HG02943 (cell line): ENCODE results near the gene DNAH7.
"Not testable (repeated sequence)": the region's sequence is repeated elsewhere in the genome, so short reads cannot be mapped to it uniquely, and the experiment has no call there.

Experiments used
- ATAC-seq: cut with Tn5 transposase; IDR thresholded peaks from one replicate; pipeline ENCODE4 v1.9.1; 2021; ENCODE audit warnings: mild to moderate bottlenecking, low read depth, moderate library complexity; ENCODE audit not compliant: unreplicated experiment

Gene DNAH7

GRCh38 chr2:195985741-195986140, 82.9 kb downstream of the DNAH7 start:
- no peak for ATAC-seq

- no peak for ATAC-seq
Observed at GRCh38 chr2:195984923-195985726, 83.5 kb downstream of the DNAH7 start.

- ATAC-seq = no peak
Observed at GRCh38 chr2:195967336-195967735, 101.3 kb downstream of the DNAH7 start.

- peak; percentile 95 for ATAC-seq
Observed at GRCh38 chr2:195961873-195962272, 106.8 kb downstream of the DNAH7 start.

GRCh38 chr2:195959341-195959740, 109.3 kb downstream of the DNAH7 start:
- ATAC-seq = no peak

GRCh38 chr2:195956725-195957124, 111.9 kb downstream of the DNAH7 start:
- ATAC-seq = no peak

GRCh38 chr2:195945056-195945455, 123.6 kb downstream of the DNAH7 start:
- ATAC-seq = no peak

GRCh38 chr2:195937176-195937575, 131.5 kb downstream of the DNAH7 start:
- ATAC-seq = no peak

- no peak for ATAC-seq
Observed at GRCh38 chr2:195934484-195934883, 134.2 kb downstream of the DNAH7 start.

GRCh38 chr2:195929531-195929930, 139.1 kb downstream of the DNAH7 start:
- ATAC-seq = no peak

GRCh38 chr2:195925120-195925519, 143.5 kb downstream of the DNAH7 start:
- ATAC-seq = no peak

GRCh38 chr2:195923889-195924288, 144.7 kb downstream of the DNAH7 start:
- ATAC-seq = no peak

- not testable (repeated sequence) for ATAC-seq
Observed at GRCh38 chr2:195917021-195917600, 151.5 kb downstream of the DNAH7 start.

- ATAC-seq = no peak
Observed at GRCh38 chr2:195912079-195912478, 156.6 kb downstream of the DNAH7 start.

GRCh38 chr2:195910570-195910969, 158.1 kb downstream of the DNAH7 start:
- ATAC-seq = no peak

GRCh38 chr2:195909926-195910325, 158.7 kb downstream of the DNAH7 start:
- no peak for ATAC-seq

GRCh38 chr2:195907474-195907873, 161.2 kb downstream of the DNAH7 start:
- ATAC-seq = no peak

GRCh38 chr2:195903956-195904355, 164.7 kb downstream of the DNAH7 start:
- no peak for ATAC-seq

- no peak for ATAC-seq
Observed at GRCh38 chr2:195902857-195903256, 165.8 kb downstream of the DNAH7 start.

GRCh38 chr2:195899226-195899625, 169.4 kb downstream of the DNAH7 start:
- no peak for ATAC-seq

- no peak for ATAC-seq
Observed at GRCh38 chr2:195898505-195899191, 170.0 kb downstream of the DNAH7 start.

- no peak for ATAC-seq
Observed at GRCh38 chr2:195891081-195891480, 177.6 kb downstream of the DNAH7 start.
